GM12892 (cell line): ENCODE data around the gene CYB5R2.

ENCODE experiments used
- POLR2A ChIP-seq: IDR thresholded peaks from 2 replicates; pipeline ENCODE4 v1.6.1; 2011; ENCODE audit warnings: low read depth, low read length, control low read depth
- POLR2AphosphoS5 ChIP-seq: IDR thresholded peaks from 2 replicates; pipeline ENCODE4 v1.6.1; 2011; ENCODE audit warnings: low read depth, low read length, control low read depth
- TAF1 ChIP-seq: IDR thresholded peaks from 2 replicates; pipeline ENCODE4 v1.6.1; 2011; ENCODE audit warnings: low read depth, mild to moderate bottlenecking, control low read depth, low read length, borderline replicate concordance

- no peak for TF ChIP-seq POLR2A
- TF ChIP-seq POLR2AphosphoS5, result no peak
- TF ChIP-seq TAF1, result no peak
These were observed 18.6 kb upstream of the CYB5R2 start for GRCh38 chr11:7691759-7692350.
